ENCODE results near the gene NID1.
A peak's percentile ranks its signal among the peaks of the same experiment; 100 is the strongest.
"Not testable (repeated sequence)": the region's sequence is repeated elsewhere in the genome, so short reads cannot be mapped to it uniquely, and the experiment has no call there.

The NID1 gene

DNA sequence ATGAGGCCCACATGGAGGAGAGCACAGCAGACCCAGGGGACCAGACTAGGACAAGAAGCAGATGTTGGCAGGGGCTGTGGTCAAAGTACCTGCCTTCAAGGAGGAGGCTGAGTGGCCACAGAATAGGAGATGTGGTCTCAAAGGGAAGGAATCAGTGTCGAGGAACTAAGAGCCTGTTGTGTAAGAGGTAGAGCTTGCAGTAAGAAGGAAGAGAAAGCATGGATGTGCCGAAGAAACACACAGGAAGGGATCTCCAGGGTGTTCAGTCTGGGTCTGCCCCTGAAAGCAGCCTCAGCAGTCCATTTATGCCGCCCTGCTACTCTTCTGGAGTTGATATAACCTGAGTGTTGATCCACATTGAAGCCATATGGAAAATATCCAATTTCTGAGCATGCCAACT lies 83.9 kb downstream of the NID1 start:
- no peak overlapping the region for H3K4me3 ChIP-seq
- no peak overlapping the region for H3K27ac ChIP-seq
- no peaks in the 10 kb centered on the region for H3K9me3 ChIP-seq (ENCODE audit: low read depth, low read length)
- no peak for DNase-seq (ENCODE audit: low read depth, low spot score)
- H3K9ac ChIP-seq (ENCODE audit: insufficient read length) = no peak overlapping the region
- H3K36me3 ChIP-seq (ENCODE audit: insufficient read depth, low read length) = no peaks in the 10 kb centered on the region
- TF ChIP-seq FOXP2 (optimal IDR thresholded peaks at IDR 0.05; ENCODE audit: control extremely low read depth, extremely low read length, insufficient read depth) (no peak), POLR2AphosphoS5 (IDR thresholded peaks at IDR 0.05; ENCODE audit: borderline replicate concordance, low read depth, low read length) (no peak), EZH2 (IDR thresholded peaks at IDR 0.05) (no peak)

DNA sequence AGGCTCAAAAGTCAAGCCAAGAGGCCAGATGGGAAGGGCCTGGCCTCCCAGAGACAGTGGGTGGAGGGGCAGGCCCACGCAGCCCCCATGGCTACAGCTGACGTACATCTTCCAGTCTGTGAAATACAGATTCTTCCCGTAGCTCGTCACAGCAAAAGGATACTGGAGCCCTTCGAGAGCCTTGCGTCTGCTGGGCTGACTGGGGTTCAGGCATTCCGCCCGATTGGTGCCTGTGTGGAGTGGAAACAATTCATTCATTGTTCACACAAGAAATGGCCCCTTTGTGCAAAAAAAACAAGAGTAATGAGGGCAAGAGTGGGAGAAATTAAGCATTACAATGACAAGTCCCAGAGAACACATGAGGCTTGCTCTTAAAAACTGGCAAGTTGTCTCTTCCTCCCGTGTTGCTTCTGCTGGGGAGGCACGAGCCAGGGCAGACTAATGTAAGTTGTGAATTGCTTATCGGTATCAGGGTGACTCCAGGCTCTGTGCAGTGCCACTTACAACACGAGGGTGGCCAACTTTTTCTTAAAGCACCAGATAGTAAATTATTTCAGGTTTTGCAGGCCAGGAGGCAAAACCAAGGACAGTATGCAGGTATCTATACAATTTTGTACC lies 85.1 kb downstream of the NID1 start:
- no peaks in the 10 kb centered on the region for H3K36me3 ChIP-seq (ENCODE audit: insufficient read depth, low read length)
- no peak for TF ChIP-seq EZH2 (IDR thresholded peaks at IDR 0.05)
- no peak for TF ChIP-seq FOXP2 (optimal IDR thresholded peaks at IDR 0.05; ENCODE audit: control extremely low read depth, extremely low read length, insufficient read depth)
- TF ChIP-seq POLR2AphosphoS5 (IDR thresholded peaks at IDR 0.05; ENCODE audit: borderline replicate concordance, low read depth, low read length) = no peak

DNA sequence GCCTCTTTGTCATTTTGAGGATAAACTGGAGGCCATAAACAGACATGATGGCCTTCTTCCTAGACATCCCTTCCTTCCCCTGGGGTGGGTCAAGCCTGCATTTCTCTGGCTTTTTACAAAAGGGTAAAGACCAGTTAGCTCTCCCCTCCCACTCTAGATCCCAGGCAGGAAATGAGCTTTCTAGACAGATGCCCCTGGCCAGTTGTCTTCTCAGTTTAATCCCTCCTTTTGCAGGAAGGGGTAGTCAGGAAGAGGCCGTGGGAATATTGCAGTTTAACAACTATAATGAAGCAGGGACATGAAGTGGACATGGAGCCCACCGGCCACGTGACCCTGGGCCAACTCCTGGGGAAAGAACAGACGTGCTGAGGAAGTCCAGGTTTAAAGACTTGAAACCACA lies 85.7 kb downstream of the NID1 start:
- H3K36me3 ChIP-seq (ENCODE audit: insufficient read depth, low read length) = no peaks in the 10 kb centered on the region
- H3K4me3 ChIP-seq = no peak overlapping the region

More for the DNA sequence above, 85.1 kb downstream of the NID1 start:
- DNase-seq (ENCODE audit: low read depth, low spot score) = no peak
- Histone ChIP-seq H3K9me3 (ENCODE audit: low read depth, low read length) (no peaks in the 10 kb centered on the region), H3K9ac (ENCODE audit: insufficient read length) (no peak overlapping the region), H3K27ac (no peak overlapping the region), H3K4me3 (no peak overlapping the region)

DNA sequence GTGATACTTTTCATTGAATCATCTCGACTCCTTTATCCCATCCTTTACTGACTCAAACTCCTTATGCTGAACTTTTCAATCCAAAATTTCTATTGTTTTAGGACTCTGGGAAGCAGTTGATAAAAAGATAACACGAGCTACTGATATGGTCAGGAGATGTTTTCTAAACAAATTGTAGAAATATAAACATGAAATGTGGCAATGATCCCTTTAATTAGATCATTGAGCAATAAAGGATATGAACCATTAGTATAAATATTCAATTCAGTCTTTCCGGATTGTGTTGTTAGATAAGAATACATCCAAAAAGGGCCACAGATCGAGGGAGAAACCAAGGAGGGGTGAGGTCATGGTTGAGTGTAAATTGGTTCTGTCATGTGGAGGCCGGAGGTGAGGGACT lies 88.4 kb downstream of the NID1 start:
- no peak for TF ChIP-seq EZH2 (IDR thresholded peaks at IDR 0.05)
- H3K36me3 ChIP-seq (ENCODE audit: insufficient read depth, low read length) = no peaks in the 10 kb centered on the region
- no peaks in the 10 kb centered on the region for H3K9me3 ChIP-seq (ENCODE audit: low read depth, low read length)
- DNase-seq (ENCODE audit: low read depth, low spot score) = no peak
- no peak overlapping the region for H3K4me3 ChIP-seq
- H3K9ac ChIP-seq (ENCODE audit: insufficient read length) = no peak overlapping the region
- no peak overlapping the region for H3K27ac ChIP-seq

More for the DNA sequence above, 85.7 kb downstream of the NID1 start:
- Histone ChIP-seq H3K9me3 (ENCODE audit: low read depth, low read length) (no peaks in the 10 kb centered on the region), H3K27ac (no peak overlapping the region), H3K9ac (ENCODE audit: insufficient read length) (no peak overlapping the region)
- no peak for DNase-seq (ENCODE audit: low read depth, low spot score)
- TF ChIP-seq POLR2AphosphoS5 (IDR thresholded peaks at IDR 0.05; ENCODE audit: borderline replicate concordance, low read depth, low read length) (no peak), FOXP2 (optimal IDR thresholded peaks at IDR 0.05; ENCODE audit: control extremely low read depth, extremely low read length, insufficient read depth) (no peak), EZH2 (IDR thresholded peaks at IDR 0.05) (no peak)

DNA sequence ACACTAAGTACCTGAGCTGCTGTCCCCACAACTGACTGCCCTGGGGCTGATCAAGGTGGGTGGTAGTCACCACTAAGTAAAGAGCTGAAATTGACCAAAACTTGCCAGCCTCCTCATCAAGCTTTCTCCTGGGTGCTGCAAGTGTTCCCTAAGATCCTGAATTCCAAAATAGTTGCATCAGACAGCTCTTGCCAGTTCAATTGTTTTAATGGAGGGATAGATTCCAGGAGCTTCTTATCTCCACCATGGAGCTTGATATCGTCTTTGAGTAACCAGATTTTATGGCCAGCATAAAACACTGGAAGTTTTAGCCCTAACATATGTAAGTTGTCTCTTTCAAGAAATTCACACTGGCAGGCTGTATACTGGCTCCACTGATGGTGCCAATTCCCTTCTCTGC lies 90.3 kb downstream of the NID1 start:
- no peaks in the 10 kb centered on the region for H3K9me3 ChIP-seq (ENCODE audit: low read depth, low read length)

DNA sequence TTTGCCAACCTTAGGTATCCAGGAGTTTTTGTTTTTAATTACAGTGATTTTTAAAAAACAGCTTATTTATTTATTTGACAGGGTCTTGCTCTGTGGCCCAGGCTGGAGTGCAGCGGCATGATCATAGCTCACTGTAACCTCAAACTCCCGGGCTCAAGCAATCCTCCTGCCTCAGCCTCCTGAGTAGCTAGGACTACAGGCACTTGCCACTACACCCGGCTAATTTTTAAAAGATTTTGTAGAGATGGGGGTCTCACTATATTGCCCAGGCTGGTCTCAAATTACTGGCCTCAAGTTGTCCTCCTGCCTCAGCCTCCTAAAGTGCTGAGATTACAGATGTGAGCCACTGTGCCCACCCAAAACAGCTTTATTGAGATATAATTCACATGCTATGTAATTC lies 92.2 kb downstream of the NID1 start:
- not testable (repeated sequence) for H3K9ac ChIP-seq (ENCODE audit: insufficient read length); H3K9me3 ChIP-seq (ENCODE audit: low read depth, low read length); DNase-seq (ENCODE audit: low read depth, low spot score); H3K27ac ChIP-seq; H3K36me3 ChIP-seq (ENCODE audit: insufficient read depth, low read length); H3K4me3 ChIP-seq

More for the DNA sequence above, 90.3 kb downstream of the NID1 start:
- Histone ChIP-seq H3K9ac (ENCODE audit: insufficient read length) (no peak overlapping the region), H3K4me3 (no peak overlapping the region), H3K27ac (no peak overlapping the region), H3K36me3 (ENCODE audit: insufficient read depth, low read length) (no peaks in the 10 kb centered on the region)
- TF ChIP-seq EZH2 (IDR thresholded peaks at IDR 0.05) (no peak), POLR2AphosphoS5 (IDR thresholded peaks at IDR 0.05; ENCODE audit: borderline replicate concordance, low read depth, low read length) (no peak), FOXP2 (optimal IDR thresholded peaks at IDR 0.05; ENCODE audit: control extremely low read depth, extremely low read length, insufficient read depth) (no peak)
- DNase-seq (ENCODE audit: low read depth, low spot score) = no peak

DNA sequence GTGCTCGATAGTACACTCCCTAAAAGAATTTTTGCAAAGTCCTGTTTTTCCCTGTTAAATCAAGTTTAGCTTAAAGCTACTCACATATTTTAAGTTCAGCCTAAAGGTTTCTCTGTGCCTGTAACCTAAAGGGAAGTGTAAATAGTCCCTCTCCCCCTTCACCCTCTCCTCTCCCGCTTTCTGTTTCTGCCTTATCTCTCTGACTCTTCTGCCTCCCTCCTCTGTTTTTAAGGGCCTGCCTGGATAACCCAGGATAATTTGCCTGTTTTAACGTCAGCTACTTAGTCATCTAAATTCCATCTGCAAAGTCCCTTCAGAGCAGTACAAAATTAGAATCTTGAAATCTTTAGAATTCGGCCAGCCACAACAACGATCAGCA lies 92.6 kb downstream of the NID1 start:
- H3K4me3 ChIP-seq = peak overlapping the region; percentile 67
- no peaks in the 10 kb centered on the region for H3K36me3 ChIP-seq (ENCODE audit: insufficient read depth, low read length)
- peak overlapping the region; percentile 52; the same call in 1 of the 2 replicates for H3K27ac ChIP-seq
- no peak for DNase-seq (ENCODE audit: low read depth, low spot score)
- H3K9ac ChIP-seq (ENCODE audit: insufficient read length) = peak overlapping the region; percentile 70
- TF ChIP-seq POLR2AphosphoS5 (IDR thresholded peaks at IDR 0.05; ENCODE audit: borderline replicate concordance, low read depth, low read length) (no peak), EZH2 (IDR thresholded peaks at IDR 0.05) (no peak), FOXP2 (optimal IDR thresholded peaks at IDR 0.05; ENCODE audit: control extremely low read depth, extremely low read length, insufficient read depth) (no peak)
- no peaks in the 10 kb centered on the region for H3K9me3 ChIP-seq (ENCODE audit: low read depth, low read length)

DNA sequence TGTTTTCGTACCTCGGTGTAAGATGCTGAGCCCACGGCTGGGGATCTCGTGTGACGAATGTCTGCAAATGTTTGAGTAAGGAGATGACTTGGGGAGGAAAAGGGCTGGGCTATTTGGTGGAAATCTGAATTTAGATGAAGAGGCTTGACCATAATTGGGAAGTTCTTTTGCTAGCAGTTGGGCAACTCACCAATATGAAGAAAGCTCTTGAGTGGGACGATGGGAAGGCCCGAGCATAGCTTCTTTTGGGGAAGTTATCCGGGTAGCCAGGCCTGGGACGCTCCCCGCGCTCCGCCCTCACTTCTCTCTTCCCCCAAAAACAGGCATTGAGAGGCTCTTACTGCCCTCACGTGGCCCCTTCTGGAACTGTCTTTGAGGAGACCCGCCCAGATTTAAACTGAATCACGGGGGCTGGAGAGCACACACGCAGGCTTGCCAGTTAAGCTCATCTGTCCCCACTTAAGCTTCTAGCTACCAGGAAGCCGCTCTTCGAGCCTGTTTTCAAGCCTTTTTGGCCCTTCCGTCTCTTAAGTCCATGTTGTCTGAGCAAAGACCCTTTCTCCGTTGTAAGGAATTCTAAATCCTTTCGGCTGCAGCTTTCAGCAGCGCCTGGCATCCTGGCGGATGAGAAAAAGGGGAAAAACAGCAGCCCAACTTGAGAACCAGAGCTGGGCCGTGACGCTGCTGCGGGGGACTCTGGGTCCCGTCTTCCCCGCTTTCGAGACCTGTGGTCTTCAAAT lies 93.1 kb downstream of the NID1 start:
- Histone ChIP-seq H3K9ac (ENCODE audit: insufficient read length) (peak overlapping the region; percentile 70), H3K9me3 (ENCODE audit: low read depth, low read length) (no peaks in the 10 kb centered on the region), H3K27ac (peak overlapping the region; percentile 52; the same call in 1 of the 2 replicates), H3K4me3 (peak overlapping the region; percentile 67), H3K36me3 (ENCODE audit: insufficient read depth, low read length) (no peaks in the 10 kb centered on the region)
- no peak for TF ChIP-seq FOXP2 (optimal IDR thresholded peaks at IDR 0.05; ENCODE audit: control extremely low read depth, extremely low read length, insufficient read depth)
- no peak for TF ChIP-seq EZH2 (IDR thresholded peaks at IDR 0.05)
- TF ChIP-seq POLR2AphosphoS5 (IDR thresholded peaks at IDR 0.05; ENCODE audit: borderline replicate concordance, low read depth, low read length) = no peak
- peak; percentile 77 for DNase-seq (ENCODE audit: low read depth, low spot score)

DNA sequence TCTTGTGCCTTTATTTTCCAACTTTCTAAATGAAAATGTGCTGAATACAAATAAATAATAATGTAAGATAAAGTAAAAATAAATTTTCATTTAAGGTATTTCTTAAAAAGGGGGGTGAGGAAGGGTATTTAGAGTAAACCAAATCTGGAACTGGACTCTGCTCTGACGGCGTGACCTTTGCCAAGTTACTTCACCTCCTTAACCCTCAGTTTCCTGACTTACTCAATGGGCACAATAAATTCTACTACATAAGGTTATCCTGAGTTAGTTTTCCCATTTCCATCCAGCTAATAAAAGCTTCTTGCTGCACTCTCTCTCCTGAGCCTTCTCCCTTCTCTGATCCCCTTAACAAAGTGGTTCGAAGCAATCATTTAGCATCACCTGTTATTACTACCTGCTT lies 93.9 kb downstream of the NID1 start:
- Histone ChIP-seq H3K36me3 (ENCODE audit: insufficient read depth, low read length) (no peaks in the 10 kb centered on the region), H3K9me3 (ENCODE audit: low read depth, low read length) (no peaks in the 10 kb centered on the region), H3K4me3 (no peak overlapping the region), H3K9ac (ENCODE audit: insufficient read length) (peak overlapping the region; percentile 17), H3K27ac (no peak overlapping the region)
- no peak for DNase-seq (ENCODE audit: low read depth, low spot score)
- TF ChIP-seq POLR2AphosphoS5 (IDR thresholded peaks at IDR 0.05; ENCODE audit: borderline replicate concordance, low read depth, low read length) = no peak
- TF ChIP-seq FOXP2 (optimal IDR thresholded peaks at IDR 0.05; ENCODE audit: control extremely low read depth, extremely low read length, insufficient read depth) = no peak
- no peak for TF ChIP-seq EZH2 (IDR thresholded peaks at IDR 0.05)

Data from SK-N-MC (cell line).